Liver (tissue), 9 donors: Measurements from ENCODE around the gene NLRP5. TPM values are rescaled to one million over a fixed set of nuclear protein-coding genes. Genes with fewer than 3 reads are reported as not detected.

Source experiments
- DNase-seq: peaks from one replicate; pipeline ENCODE4 v3.0.0-alpha.2; 2017; ENCODE audit warnings: low spot score
- H3K27ac ChIP-seq, 2 donors: one replicate each; pipeline ENCODE4 v1.7.0; 2013; ENCODE audit warnings: inconsistent platforms in 2 of 2, low read length in 2 of 2, control low read depth in 1 of 2, low read depth in 1 of 2, mild to moderate bottlenecking in 1 of 2
- H3K27me3 ChIP-seq, 4 donors: one replicate each; pipeline versions ENCODE4 v1.6.1 to v1.7.0; 2013; ENCODE audit warnings: low read length in 3 of 4, inconsistent platforms in 1 of 4, mild to moderate bottlenecking in 1 of 4, moderate library complexity in 1 of 4; ENCODE audit not compliant: control insufficient read depth in 4 of 4, insufficient read depth in 4 of 4
- H3K36me3 ChIP-seq, 4 donors: one replicate each; pipeline versions ENCODE4 v1.6.1 to v1.7.0; 2013; ENCODE audit warnings: low read length in 3 of 4, mild to moderate bottlenecking in 3 of 4, low read depth in 1 of 4, moderate library complexity in 1 of 4; ENCODE audit not compliant: control insufficient read depth in 4 of 4, insufficient read depth in 3 of 4
- H3K4me1 ChIP-seq, 4 donors: one replicate each; pipeline versions ENCODE4 v1.6.1 to v1.7.0; 2013; ENCODE audit warnings: low read length in 3 of 4, mild to moderate bottlenecking in 3 of 4, moderate library complexity in 1 of 4; ENCODE audit not compliant: control insufficient read depth in 4 of 4, insufficient read depth in 4 of 4
- H3K4me3 ChIP-seq, 3 donors: one replicate each; pipeline versions ENCODE4 v1.6.1 to v1.7.0; 2013; ENCODE audit warnings: low read length in 3 of 3, control low read depth in 1 of 3, low read depth in 1 of 3, mild to moderate bottlenecking in 1 of 3
- H3K9ac ChIP-seq, 2 donors: one replicate each; pipeline ENCODE4 v1.7.0; 2013; ENCODE audit warnings: low read length in 2 of 2, mild to moderate bottlenecking in 2 of 2, moderate library complexity in 2 of 2, control low read depth in 1 of 2, low read depth in 1 of 2
- H3K9me3 ChIP-seq, 4 donors: one replicate each; pipeline versions ENCODE4 v1.6.1 to v1.7.0; 2013; ENCODE audit warnings: low read length in 3 of 4; ENCODE audit not compliant: control insufficient read depth in 4 of 4
- EGR1 ChIP-seq, 2 donors: IDR thresholded peaks; 2 replicates each; pipeline ENCODE4 v1.6.1; 2016 to 2018; ENCODE audit warnings: antibody characterized with exemption in 2 of 2, low read depth in 2 of 2
- FOXA1 ChIP-seq: IDR thresholded peaks from 2 replicates; pipeline ENCODE4 v1.6.1; 2016; ENCODE audit warnings: antibody characterized with exemption
- FOXA2 ChIP-seq: IDR thresholded peaks from 2 replicates; pipeline ENCODE4 v1.6.1; 2016; ENCODE audit warnings: antibody characterized with exemption
- GABPA ChIP-seq, 2 donors: IDR thresholded peaks in 1 of 2; conservative IDR thresholded peaks in 1 of 2; 2 replicates each; pipeline ENCODE4 v1.6.1; 2016; ENCODE audit warnings: antibody characterized with exemption in 2 of 2, mild to moderate bottlenecking in 1 of 2, moderate library complexity in 1 of 2
- HNF4A ChIP-seq, 2 donors: conservative IDR thresholded peaks; 2 replicates each; pipeline ENCODE4 v1.6.1; 2016; ENCODE audit warnings: antibody characterized with exemption in 2 of 2, mild to moderate bottlenecking in 2 of 2
- JUND ChIP-seq, 2 donors: IDR thresholded peaks; 2 replicates each; pipeline ENCODE4 v1.6.1; 2016; ENCODE audit warnings: antibody characterized with exemption in 2 of 2
- RAD21 ChIP-seq, 2 donors: IDR thresholded peaks; 2 replicates each; pipeline ENCODE4 v1.6.1; 2016; ENCODE audit warnings: antibody characterized with exemption in 2 of 2, mild to moderate bottlenecking in 2 of 2
- RXRA ChIP-seq, 2 donors: IDR thresholded peaks; 2 replicates each; pipeline ENCODE4 v1.6.1; 2017 to 2018; ENCODE audit warnings: antibody characterized with exemption in 2 of 2, mild to moderate bottlenecking in 1 of 2
- SP1 ChIP-seq: IDR thresholded peaks from 2 replicates; pipeline ENCODE4 v1.6.1; 2018; ENCODE audit warnings: antibody characterized with exemption, mild to moderate bottlenecking
- YY1 ChIP-seq: IDR thresholded peaks from 2 replicates; pipeline ENCODE4 v1.6.1; 2016; ENCODE audit warnings: antibody characterized with exemption, mild to moderate bottlenecking
- WGBS: extraction: QIAGEN DNeasy Blood & Tissue Kit; methylation state at CpG from one replicate; pipeline ENCODE4 v1.1.7; 2013; 5-methylcytosine and 5-hydroxymethylcytosine counted together
- polyA plus RNA-seq, 2 donors: library from polyadenylated mRNA; stranded (reverse) in 1 of 2; unstranded in 1 of 2; fragments of 200-250 nt in 1 of 2; fragments of >200 nt in 1 of 2; fragmentation: Nextera tagmentation in 1 of 2; extraction: Ambion mirVana in 1 of 2; gene quantifications; one replicate each; pipeline versions ENCODE4 v1.2.1 to v1.2.3, GENCODE V29; 2013 to 2015
- total RNA-seq, 2 donors: library from RNA; depleted of rRNA; stranded (reverse); fragments of >200 nt; gene quantifications; one replicate each; pipeline ENCODE4 v1.2.3, GENCODE V29; 2014
- TF ChIP-seq, protein P1 (sequence below): IDR thresholded peaks from 2 replicates; pipeline ENCODE4 v1.6.1; 2016; ENCODE audit warnings: antibody characterized with exemption, mild to moderate bottlenecking
- TF ChIP-seq, protein P2 (sequence below): fragments of 150-350 bp; IDR thresholded peaks from 2 replicates; pipeline ENCODE4 v1.5.1; 2017; ENCODE audit warnings: improper control_type of control experiment, low read depth, low read length; ENCODE audit not compliant: missing input control
- TF ChIP-seq, protein P3 (sequence below): IDR thresholded peaks from 2 replicates; pipeline ENCODE4 v1.6.1; 2016; ENCODE audit warnings: antibody characterized with exemption
- TF ChIP-seq, protein P4 (sequence below): IDR thresholded peaks from 2 replicates; pipeline ENCODE4 v1.6.1; 2016; ENCODE audit warnings: antibody characterized with exemption
- TF ChIP-seq, protein P5 (sequence below): IDR thresholded peaks from 2 replicates; pipeline ENCODE4 v1.6.1; 2016; ENCODE audit warnings: antibody characterized with exemption
- donor health status: healthy.
- donor health status: healthy.
- donor health status: healthy.
- donor health status: healthy.
- donor health status: healthy.

NLRP5 gene
- total and polyA plus RNA-seq, 4 donors = not detected

DNA sequence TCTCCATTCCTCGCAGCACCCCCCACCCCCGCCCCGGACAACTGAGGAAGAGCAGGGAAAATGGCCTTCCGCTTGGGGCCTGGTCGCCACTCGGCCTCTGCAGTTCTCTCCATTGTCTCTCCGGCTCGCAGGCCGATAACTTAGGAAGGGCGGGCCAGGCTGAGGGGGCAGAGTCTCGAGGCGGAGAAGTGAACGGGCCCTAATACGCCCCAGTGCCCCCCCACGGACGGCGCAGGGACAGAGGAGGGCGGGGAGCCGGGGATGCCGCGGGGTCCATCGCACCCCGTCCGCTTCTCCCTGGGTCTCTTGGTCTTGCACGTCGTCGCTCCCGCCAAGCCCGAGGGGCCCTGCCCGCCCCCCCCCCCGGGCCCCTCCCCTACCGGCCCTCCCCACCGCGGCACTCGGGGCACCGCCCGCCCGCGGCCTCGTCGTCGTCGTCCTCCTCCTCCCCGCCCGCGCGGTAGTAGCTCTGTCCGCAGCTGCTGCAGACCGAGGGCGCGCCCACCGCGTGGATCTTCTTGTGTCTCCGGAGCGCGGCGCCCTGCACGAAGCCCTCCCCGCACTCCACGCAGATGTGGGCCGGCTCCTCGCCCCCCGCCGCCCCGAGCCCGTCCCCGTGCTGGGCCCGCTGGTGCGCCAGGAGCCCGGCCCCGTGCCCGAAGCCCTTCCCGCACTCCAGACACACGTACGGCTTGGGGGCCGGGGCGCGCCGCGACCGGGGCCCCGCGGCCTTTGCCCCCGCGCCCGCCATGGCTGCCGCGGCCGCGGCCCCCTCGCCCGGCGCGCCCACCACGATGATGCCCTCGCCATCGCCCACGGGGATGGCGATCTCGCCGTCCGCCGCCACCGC lies 101.3 kb downstream of the NLRP5 start:
- no peaks in the 10 kb centered on the region for H3K27me3 ChIP-seq
- no peak overlapping the region for H3K9ac ChIP-seq
- H3K36me3 ChIP-seq = peaks cover 2 to 14% (median 8%) of the 10 kb centered on the region in 4 donors
- 87% methylated on average over 104 of the region's 104 CpGs for WGBS
- no peak overlapping the region for H3K4me3 ChIP-seq
- TF ChIP-seq GABPA (IDR thresholded peaks at IDR 0.05 in 1 of 2, conservative IDR thresholded peaks at IDR 0.05 in 1 of 2) (no peak), HNF4A (conservative IDR thresholded peaks at IDR 0.05) (no peak), RAD21 (IDR thresholded peaks at IDR 0.05) (no peak), SP1 (no peak), JUND (IDR thresholded peaks at IDR 0.05) (no peak), YY1 (no peak), EGR1 (IDR thresholded peaks at IDR 0.05; ENCODE audit: low read depth in 2 of 2) (no peak), FOXA2 (no peak)
- TF ChIP-seq, protein P1, sequence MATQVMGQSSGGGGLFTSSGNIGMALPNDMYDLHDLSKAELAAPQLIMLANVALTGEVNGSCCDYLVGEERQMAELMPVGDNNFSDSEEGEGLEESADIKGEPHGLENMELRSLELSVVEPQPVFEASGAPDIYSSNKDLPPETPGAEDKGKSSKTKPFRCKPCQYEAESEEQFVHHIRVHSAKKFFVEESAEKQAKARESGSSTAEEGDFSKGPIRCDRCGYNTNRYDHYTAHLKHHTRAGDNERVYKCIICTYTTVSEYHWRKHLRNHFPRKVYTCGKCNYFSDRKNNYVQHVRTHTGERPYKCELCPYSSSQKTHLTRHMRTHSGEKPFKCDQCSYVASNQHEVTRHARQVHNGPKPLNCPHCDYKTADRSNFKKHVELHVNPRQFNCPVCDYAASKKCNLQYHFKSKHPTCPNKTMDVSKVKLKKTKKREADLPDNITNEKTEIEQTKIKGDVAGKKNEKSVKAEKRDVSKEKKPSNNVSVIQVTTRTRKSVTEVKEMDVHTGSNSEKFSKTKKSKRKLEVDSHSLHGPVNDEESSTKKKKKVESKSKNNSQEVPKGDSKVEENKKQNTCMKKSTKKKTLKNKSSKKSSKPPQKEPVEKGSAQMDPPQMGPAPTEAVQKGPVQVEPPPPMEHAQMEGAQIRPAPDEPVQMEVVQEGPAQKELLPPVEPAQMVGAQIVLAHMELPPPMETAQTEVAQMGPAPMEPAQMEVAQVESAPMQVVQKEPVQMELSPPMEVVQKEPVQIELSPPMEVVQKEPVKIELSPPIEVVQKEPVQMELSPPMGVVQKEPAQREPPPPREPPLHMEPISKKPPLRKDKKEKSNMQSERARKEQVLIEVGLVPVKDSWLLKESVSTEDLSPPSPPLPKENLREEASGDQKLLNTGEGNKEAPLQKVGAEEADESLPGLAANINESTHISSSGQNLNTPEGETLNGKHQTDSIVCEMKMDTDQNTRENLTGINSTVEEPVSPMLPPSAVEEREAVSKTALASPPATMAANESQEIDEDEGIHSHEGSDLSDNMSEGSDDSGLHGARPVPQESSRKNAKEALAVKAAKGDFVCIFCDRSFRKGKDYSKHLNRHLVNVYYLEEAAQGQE = no peak
- TF ChIP-seq, protein P2, sequence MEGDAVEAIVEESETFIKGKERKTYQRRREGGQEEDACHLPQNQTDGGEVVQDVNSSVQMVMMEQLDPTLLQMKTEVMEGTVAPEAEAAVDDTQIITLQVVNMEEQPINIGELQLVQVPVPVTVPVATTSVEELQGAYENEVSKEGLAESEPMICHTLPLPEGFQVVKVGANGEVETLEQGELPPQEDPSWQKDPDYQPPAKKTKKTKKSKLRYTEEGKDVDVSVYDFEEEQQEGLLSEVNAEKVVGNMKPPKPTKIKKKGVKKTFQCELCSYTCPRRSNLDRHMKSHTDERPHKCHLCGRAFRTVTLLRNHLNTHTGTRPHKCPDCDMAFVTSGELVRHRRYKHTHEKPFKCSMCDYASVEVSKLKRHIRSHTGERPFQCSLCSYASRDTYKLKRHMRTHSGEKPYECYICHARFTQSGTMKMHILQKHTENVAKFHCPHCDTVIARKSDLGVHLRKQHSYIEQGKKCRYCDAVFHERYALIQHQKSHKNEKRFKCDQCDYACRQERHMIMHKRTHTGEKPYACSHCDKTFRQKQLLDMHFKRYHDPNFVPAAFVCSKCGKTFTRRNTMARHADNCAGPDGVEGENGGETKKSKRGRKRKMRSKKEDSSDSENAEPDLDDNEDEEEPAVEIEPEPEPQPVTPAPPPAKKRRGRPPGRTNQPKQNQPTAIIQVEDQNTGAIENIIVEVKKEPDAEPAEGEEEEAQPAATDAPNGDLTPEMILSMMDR = no peak
- TF ChIP-seq, protein P3, sequence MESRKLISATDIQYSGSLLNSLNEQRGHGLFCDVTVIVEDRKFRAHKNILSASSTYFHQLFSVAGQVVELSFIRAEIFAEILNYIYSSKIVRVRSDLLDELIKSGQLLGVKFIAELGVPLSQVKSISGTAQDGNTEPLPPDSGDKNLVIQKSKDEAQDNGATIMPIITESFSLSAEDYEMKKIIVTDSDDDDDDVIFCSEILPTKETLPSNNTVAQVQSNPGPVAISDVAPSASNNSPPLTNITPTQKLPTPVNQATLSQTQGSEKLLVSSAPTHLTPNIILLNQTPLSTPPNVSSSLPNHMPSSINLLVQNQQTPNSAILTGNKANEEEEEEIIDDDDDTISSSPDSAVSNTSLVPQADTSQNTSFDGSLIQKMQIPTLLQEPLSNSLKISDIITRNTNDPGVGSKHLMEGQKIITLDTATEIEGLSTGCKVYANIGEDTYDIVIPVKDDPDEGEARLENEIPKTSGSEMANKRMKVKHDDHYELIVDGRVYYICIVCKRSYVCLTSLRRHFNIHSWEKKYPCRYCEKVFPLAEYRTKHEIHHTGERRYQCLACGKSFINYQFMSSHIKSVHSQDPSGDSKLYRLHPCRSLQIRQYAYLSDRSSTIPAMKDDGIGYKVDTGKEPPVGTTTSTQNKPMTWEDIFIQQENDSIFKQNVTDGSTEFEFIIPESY = no peak
- no peak for DNase-seq
- no peaks in the 10 kb centered on the region for H3K4me1 ChIP-seq
- H3K9me3 ChIP-seq = no peaks in the 10 kb centered on the region
- H3K27ac ChIP-seq = no peak overlapping the region

DNA sequence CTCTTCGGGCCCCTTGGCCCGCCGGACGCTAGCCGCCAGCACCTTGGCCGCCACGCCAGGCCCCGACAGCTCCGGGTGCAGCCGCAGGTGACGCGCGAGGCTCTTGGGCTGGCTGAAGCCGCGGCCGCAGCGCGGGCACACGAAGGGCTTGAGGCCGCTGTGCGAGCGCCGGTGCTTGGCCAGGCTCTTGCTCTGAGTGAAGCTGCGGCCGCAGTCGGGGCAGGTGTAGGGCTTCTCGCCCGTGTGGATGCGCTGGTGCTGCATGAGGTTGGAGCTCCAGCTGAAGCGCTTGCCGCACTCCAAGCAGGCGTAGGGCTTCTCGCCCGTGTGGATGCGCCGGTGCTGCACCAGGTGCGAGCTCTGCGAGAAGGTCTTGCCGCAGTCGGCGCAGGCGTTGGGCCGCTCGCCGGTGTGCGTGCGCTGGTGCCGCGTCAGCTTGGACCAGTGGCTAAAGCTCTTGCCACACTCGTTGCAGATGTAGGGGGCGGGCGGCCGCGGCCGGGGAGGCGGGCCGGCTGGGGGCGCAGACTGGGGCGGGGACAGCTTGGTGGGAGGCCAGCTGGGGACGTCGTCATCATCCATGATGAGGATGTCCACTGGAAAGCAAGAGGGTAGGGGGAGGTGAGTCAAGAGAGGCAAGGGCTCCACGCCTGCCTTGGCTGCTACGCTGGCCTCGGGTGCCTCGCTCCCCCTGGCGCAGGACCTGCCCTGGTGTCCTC lies 102.1 kb downstream of the NLRP5 start:
- no peak for DNase-seq
- Histone ChIP-seq H3K9me3 (no peaks in the 10 kb centered on the region), H3K27ac (no peak overlapping the region), H3K27me3 (no peaks in the 10 kb centered on the region), H3K4me1 (no peaks in the 10 kb centered on the region), H3K36me3 (peaks cover 2 to 14% (median 9%) of the 10 kb centered on the region in 4 donors), H3K4me3 (no peak overlapping the region), H3K9ac (no peak overlapping the region)
- 96% methylated on average over 66 of the region's 66 CpGs for WGBS
- TF ChIP-seq, protein P4, sequence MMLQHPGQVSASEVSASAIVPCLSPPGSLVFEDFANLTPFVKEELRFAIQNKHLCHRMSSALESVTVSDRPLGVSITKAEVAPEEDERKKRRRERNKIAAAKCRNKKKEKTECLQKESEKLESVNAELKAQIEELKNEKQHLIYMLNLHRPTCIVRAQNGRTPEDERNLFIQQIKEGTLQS = no peak
- TF ChIP-seq EGR1 (IDR thresholded peaks at IDR 0.05; ENCODE audit: low read depth in 2 of 2) (no peak), SP1 (no peak), HNF4A (conservative IDR thresholded peaks at IDR 0.05) (no peak), RXRA (IDR thresholded peaks at IDR 0.05) (no peak), JUND (IDR thresholded peaks at IDR 0.05) (no peak), FOXA2 (no peak), GABPA (IDR thresholded peaks at IDR 0.05 in 1 of 2, conservative IDR thresholded peaks at IDR 0.05 in 1 of 2) (no peak), FOXA1 (no peak)
- TF ChIP-seq, protein P3 = no peak
- TF ChIP-seq, protein P5, sequence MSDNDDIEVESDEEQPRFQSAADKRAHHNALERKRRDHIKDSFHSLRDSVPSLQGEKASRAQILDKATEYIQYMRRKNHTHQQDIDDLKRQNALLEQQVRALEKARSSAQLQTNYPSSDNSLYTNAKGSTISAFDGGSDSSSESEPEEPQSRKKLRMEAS = no peak
- TF ChIP-seq, protein P1 = no peak
